Hepatocyte (in vitro differentiated cells): Measurements from ENCODE around the gene ZNF41. TPM values are rescaled to one million over a fixed set of nuclear protein-coding genes. Genes with fewer than 3 reads are reported as not detected.

Experiments
- DNase-seq: peaks from one replicate; pipeline ENCODE4 v3.0.0-alpha.2; 2016; ENCODE audit warnings: low spot score
- H2AFZ ChIP-seq: fragments of 200-600 bp; sonication (generic); 2 replicates; pipeline ENCODE4 v1.6.0; 2016; ENCODE audit warnings: antibody characterized with exemption, mild to moderate bottlenecking
- H3K27ac ChIP-seq: fragments of 200-600 bp; sonication (generic); 2 replicates; pipeline ENCODE4 v1.5.1; 2016; ENCODE audit warnings: mild to moderate bottlenecking
- H3K27me3 ChIP-seq: fragments of 200-600 bp; sonication (generic); 2 replicates; pipeline ENCODE4 v1.6.1; 2016
- H3K36me3 ChIP-seq: fragments of 200-600 bp; sonication (generic); replicated peaks from 2 replicates; pipeline ENCODE4 v1.5.1; 2016; ENCODE audit warnings: low read depth; ENCODE audit not compliant: insufficient read depth
- H3K4me1 ChIP-seq: fragments of 200-600 bp; sonication (generic); 2 replicates; pipeline ENCODE4 v1.5.1; 2016; ENCODE audit warnings: mild to moderate bottlenecking, moderate library complexity; ENCODE audit not compliant: insufficient read depth
- H3K4me2 ChIP-seq: fragments of 200-600 bp; sonication (generic); 2 replicates; pipeline ENCODE4 v1.6.0; 2016
- H3K4me3 ChIP-seq: fragments of 200-600 bp; sonication (generic); 2 replicates; pipeline ENCODE4 v1.5.1; 2016; ENCODE audit warnings: mild to moderate bottlenecking
- H3K79me2 ChIP-seq: fragments of 200-600 bp; sonication (generic); 2 replicates; pipeline ENCODE4 v1.6.0; 2017; ENCODE audit warnings: mild to moderate bottlenecking
- H3K9me2 ChIP-seq: fragments of 200-600 bp; sonication (generic); replicated peaks from 2 replicates; pipeline ENCODE4 v1.6.0; 2017; ENCODE audit warnings: mild to moderate bottlenecking; ENCODE audit not compliant: insufficient read depth
- H3K9me3 ChIP-seq: fragments of 200-600 bp; sonication (generic); 2 replicates; pipeline ENCODE4 v1.5.1; 2016; ENCODE audit warnings: low read depth, mild to moderate bottlenecking
- H4K20me1 ChIP-seq: fragments of 200-600 bp; sonication (generic); 2 replicates; pipeline ENCODE4 v1.6.0; 2016; ENCODE audit warnings: mild to moderate bottlenecking; ENCODE audit not compliant: insufficient read depth, poor library complexity, severe bottlenecking
- CTCF ChIP-seq: fragments of 200-600 bp; sonication (generic); IDR thresholded peaks from 2 replicates; pipeline ENCODE4 v1.5.1; 2016; ENCODE audit warnings: antibody characterized with exemption, mild to moderate bottlenecking; ENCODE audit not compliant: poor library complexity
- EZH2 ChIP-seq: fragments of 200-600 bp; sonication (generic); IDR thresholded peaks from 2 replicates; pipeline ENCODE4 v1.6.1; 2016; ENCODE audit warnings: antibody characterized with exemption, mild to moderate bottlenecking, borderline replicate concordance
- EZH2phosphoT487 ChIP-seq: fragments of 200-600 bp; sonication (generic); IDR thresholded peaks from one replicate; pipeline ENCODE4 v1.6.1; 2018; ENCODE audit warnings: antibody characterized with exemption, mild to moderate bottlenecking, low read depth, moderate library complexity; ENCODE audit not compliant: unreplicated experiment, severe bottlenecking
- WGBS: methylation state at CpG from one replicate; pipeline ENCODE4 v1.1.6; 2016; ENCODE audit warnings: low lambda C conversion rate; ENCODE audit errors: missing lambda C conversion rate; 5-methylcytosine and 5-hydroxymethylcytosine counted together
- polyA plus RNA-seq: library from polyadenylated mRNA; unstranded; fragments of >200 nt; fragmentation: Nextera tagmentation; extraction: Ambion mirVana; gene quantifications from 2 replicates; pipeline ENCODE4 v1.2.1, GENCODE V29; 2016
- total RNA-seq: library from RNA; depleted of rRNA; stranded (reverse); fragments of >200 nt; gene quantifications from 2 replicates; pipeline ENCODE4 v1.2.3, GENCODE V29; 2014

ZNF41 gene
- total and polyA plus RNA-seq, 2 experiments from 2014 or later: 2.2 to 4.3 TPM

DNA sequence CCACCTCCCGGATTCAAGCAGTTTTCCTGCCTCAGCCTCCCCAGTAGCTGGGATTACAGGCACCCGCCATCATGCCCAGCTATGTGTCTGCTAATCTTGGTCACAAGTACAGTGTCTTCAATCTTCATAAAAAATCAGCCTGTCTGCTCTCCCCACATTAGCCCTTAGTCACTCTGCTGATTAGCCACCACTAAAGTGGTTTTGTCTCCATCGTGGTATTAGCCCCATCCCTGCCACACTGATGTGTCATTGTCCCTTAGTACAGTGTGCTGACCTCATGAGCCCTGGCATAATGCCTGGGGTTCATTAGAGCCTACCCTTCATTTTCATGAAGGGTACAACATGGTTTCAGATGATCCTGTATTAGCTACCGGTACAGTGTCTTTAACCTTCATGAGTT, 62.8 kb downstream of the ZNF41 start:
- no peak overlapping the region for H3K4me2 ChIP-seq
- TF ChIP-seq EZH2phosphoT487 (no peak), EZH2 (no peak), CTCF (no peak)

DNA sequence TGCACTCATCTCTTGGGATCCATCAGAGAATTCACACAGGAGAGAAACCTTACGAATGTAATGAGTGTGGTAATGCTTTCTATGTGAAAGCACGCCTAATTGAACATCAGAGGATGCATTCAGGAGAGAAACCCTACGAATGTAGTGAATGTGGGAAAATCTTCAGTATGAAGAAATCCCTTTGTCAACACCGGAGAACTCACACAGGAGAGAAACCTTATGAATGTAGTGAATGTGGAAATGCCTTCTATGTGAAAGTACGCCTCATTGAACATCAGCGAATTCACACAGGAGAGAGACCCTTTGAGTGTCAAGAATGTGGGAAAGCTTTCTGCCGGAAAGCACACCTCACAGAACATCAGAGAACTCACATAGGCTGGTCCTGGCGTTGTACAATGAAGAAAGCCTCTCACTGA, 69.8 kb downstream of the ZNF41 start:
- Histone ChIP-seq H3K4me2 (no peak overlapping the region), H3K9me3 (no peaks in the 10 kb centered on the region), H2AFZ (no peak overlapping the region), H3K79me2 (no peaks in the 10 kb centered on the region), H3K4me1 (no peaks in the 10 kb centered on the region), H4K20me1 (no peaks in the 10 kb centered on the region), H3K4me3 (no peak overlapping the region), H3K27ac (no peak overlapping the region), H3K9me2 (no peaks in the 10 kb centered on the region), H3K27me3 (no peaks in the 10 kb centered on the region), H3K36me3 (no peaks in the 10 kb centered on the region)
- no peak for DNase-seq
- 83% methylated on average over 8 of the region's 8 CpGs for WGBS
- no peak for TF ChIP-seq EZH2
- no peak for TF ChIP-seq EZH2phosphoT487
- no peak for TF ChIP-seq CTCF

More for the DNA sequence above, 62.8 kb downstream of the ZNF41 start:
- Histone ChIP-seq H3K27me3 (no peaks in the 10 kb centered on the region), H3K36me3 (no peaks in the 10 kb centered on the region), H4K20me1 (no peaks in the 10 kb centered on the region), H3K9me3 (no peaks in the 10 kb centered on the region), H3K27ac (no peak overlapping the region), H3K4me3 (no peak overlapping the region), H2AFZ (no peak overlapping the region), H3K4me1 (no peaks in the 10 kb centered on the region), H3K9me2 (no peaks in the 10 kb centered on the region), H3K79me2 (no peaks in the 10 kb centered on the region)
- 82% methylated on average over 4 of the region's 4 CpGs for whole genome bisulfite sequencing
- DNase-seq: no peak

Other genes with a start within 250 kb of the ZNF41 start
- 0.08 and 0.33 TPM in 2 replicates for gene ZNF157, start 112.6 kb downstream of the ZNF41 start, total RNA-seq
- not detected in 2 replicates for gene ZNF157, start 112.6 kb downstream of the ZNF41 start, polyA plus RNA-seq
- 29.8 and 44.0 TPM in 2 replicates for gene ARAF, start 78.0 kb upstream of the ZNF41 start, total RNA-seq
- 86.7 and 89.6 TPM in 2 replicates for gene ARAF, start 78.0 kb upstream of the ZNF41 start, polyA plus RNA-seq
- 669 and 671 TPM in 2 replicates for gene TIMP1, start 99.2 kb upstream of the ZNF41 start, total RNA-seq
- gene TIMP1, start 99.2 kb upstream of the ZNF41 start, polyA plus RNA-seq: 4,849 and 5,452 TPM in 2 replicates
- gene SYN1, start 136.6 kb upstream of the ZNF41 start, total RNA-seq: 0.43 and 1.2 TPM in 2 replicates
- 3.7 and 4.6 TPM in 2 replicates for gene SYN1, start 136.6 kb upstream of the ZNF41 start, polyA plus RNA-seq
- gene CFP, start 146.7 kb upstream of the ZNF41 start, total RNA-seq: 0.23 TPM in 1 of 2 replicates, not detected in the other
- gene CFP, start 146.7 kb upstream of the ZNF41 start, polyA plus RNA-seq: 0.17 and 0.58 TPM in 2 replicates
- gene ELK1, start 167.3 kb upstream of the ZNF41 start, total RNA-seq: 19.8 and 24.4 TPM in 2 replicates
- gene ELK1, start 167.3 kb upstream of the ZNF41 start, polyA plus RNA-seq: 29.6 and 32.0 TPM in 2 replicates
- 96.1 and 111 TPM in 2 replicates for gene UXT, start 176.0 kb upstream of the ZNF41 start, total RNA-seq
- gene UXT, start 176.0 kb upstream of the ZNF41 start, polyA plus RNA-seq: 130 and 141 TPM in 2 replicates